GM15510 (cell line): ENCODE data around the gene SLC35A2.

Experiments
- POLR2A ChIP-seq: IDR thresholded peaks from 3 replicates; pipeline ENCODE4 v1.6.1; 2011; ENCODE audit warnings: borderline replicate concordance; ENCODE audit not compliant: insufficient read length; ENCODE audit errors: extremely low read depth

Gene SLC35A2

DNA sequence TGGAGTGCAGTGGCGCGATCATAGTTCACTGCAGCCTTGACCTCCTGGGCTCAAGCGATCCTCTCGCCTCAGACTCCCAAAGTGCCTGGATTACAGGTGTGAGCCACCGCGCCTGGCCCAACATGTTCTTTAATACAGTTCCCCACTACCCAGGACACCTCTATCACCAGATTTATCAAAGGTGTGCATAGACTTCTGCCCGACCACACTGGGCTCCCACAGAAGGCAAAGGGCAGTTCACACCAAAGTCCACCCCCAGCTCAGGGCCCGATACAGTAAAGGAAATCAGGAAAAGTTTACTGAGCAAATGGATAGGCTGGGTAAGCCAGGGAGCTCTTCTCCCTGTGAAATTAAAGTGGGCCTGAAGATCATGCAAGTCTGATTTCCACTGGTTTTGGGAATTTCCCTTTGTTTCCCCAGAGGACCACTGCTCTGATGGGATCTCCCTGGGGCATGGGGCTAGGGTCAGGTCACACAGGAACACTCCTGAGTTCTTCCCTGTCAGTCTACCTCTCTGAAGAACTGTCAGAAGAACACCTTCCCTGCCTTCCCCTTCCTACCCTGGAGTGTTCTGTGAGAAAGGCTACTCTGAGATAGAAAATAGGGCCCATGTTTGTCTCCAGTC is 25.1 kb upstream of the SLC35A2 start:
- no peak for TF ChIP-seq POLR2A

DNA sequence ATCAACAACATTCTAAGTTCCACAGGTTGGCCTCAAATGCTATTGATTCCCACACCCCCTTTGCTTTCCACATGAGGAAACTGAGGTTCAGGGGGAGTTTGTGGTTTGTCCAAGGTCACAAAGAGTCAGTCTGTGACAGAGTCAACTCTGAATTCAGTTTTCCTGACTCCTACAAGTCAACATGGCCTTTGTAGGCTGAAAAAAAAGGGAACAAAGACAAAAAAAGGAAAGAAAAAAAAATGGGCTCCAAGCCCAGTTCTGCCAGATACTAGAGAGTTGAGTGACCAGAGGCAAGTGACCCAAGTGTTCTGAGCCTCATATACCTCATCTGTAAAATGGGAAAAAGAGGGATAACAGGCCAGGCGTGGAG is 23.8 kb upstream of the SLC35A2 start:
- no peak for TF ChIP-seq POLR2A

DNA sequence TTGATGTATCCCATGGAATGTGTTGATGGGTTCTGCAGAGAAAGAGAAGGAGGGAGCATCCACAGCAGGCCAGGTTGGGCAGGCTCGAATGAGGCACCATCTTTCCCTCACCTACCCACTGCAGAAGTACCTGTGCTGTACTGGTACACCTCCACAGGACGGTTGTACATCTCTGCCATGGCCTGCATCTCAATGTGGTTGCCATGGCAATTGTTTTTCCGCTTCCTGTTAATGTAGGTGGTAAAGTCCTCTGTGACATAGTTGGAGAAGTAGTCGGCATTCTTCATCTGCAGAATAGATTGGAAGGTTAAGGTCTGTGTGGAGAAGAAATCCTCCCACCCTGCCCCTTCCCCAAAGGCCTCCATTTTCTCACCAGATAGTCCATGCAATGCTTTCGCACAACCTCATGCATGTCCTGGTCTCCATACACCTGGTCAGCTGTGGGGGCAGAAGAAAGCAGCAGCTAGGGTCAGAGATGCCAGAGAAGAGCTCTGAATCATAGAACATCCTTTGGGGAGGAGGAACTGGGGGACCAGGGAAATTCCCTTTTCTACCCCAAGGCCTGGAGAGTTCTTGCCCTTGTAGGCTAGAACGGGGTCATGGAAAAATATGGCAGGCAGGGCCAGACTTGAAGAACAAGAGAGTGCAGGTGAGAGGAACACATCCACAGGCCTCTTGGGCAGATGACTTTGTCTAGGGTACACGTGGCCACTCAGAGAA is 23.3 kb upstream of the SLC35A2 start:
- TF ChIP-seq POLR2A: no peak

DNA sequence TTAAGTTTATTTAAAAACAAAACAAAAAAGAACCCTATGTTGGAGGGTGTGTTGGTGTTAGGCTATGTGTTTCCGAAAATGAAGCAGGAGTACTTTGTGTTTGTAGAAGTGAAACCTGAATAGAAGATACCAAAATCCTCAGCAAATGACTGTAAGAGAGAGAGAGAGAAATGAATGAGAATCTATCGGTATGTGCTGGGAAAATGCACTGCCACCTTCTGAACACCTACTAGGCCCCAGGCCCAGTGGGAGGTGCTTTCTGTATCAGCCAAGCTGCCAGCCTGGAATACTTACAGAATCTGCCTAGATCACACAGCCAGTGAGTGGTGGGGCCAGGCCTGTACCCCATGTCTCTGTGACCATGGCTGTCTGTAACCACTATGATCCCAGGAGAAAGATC is 22.3 kb upstream of the SLC35A2 start:
- no peak for TF ChIP-seq POLR2A

DNA sequence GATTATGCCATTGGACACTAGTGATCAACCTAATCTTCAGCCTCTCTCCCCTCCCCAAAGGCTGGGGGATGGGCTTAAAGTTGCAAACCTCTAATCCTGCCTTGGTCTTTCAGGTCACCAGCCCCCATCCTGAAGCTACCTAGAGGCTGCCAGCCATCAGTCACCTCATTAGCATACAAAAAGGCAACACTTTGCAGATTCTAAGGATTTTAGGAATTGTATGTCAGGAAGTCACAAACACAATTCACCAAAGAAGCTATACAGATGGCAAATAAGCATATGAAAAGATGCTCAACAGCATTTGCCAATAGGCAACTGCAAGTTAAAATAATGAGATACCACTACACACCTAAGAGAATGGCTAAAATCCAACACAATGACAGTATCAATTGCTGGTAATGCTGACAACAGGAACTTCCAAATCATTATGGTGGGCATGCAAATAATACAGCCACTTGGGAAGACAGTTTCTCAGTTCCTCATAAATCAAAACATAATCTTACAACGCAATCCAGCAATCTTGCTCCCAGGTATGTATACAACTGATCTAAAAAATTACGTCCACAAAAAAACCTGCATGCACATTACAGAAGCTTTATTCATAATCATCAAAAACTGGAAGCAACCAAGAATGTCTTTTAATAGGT is 16.4 kb upstream of the SLC35A2 start:
- no peak for TF ChIP-seq POLR2A

DNA sequence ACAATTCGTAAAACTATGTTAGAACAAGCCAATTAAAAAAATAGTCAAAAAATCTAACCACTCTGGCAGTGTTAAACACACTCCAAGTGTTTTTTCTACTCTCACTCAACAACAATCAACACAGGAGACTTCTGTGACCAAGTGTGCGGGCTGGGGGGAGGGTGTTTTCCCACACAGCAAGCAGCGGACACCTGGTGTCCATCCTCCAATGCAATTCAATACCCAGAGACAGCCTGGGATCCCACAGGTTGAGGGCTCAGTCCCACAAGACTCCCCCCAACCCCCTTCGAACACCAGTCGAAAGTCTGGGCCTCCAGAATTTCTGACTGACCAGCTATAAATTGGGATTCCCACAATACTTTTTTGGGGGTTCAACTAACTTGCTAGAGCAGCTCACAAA is 15.7 kb upstream of the SLC35A2 start:
- TF ChIP-seq POLR2A: no peak

DNA sequence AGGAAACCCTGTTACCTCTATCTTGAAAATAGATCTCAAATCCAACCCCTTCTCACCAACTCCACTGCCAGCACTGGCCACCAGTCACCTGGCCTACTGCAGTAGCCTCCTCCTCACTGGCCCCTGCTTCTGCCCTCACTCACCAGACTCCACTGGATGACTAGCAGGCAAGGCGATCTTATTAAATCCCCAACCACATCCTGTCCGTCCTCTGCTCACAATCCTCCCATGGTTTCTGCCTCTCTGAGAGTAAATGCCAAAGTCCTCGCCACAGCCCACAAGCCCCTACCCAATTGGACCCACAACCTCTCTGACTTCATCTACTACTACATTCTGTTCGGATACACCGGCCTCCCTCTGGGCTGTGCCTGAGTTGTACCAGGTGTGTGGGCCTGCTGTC is 12.8 kb upstream of the SLC35A2 start:
- TF ChIP-seq POLR2A: no peak

DNA sequence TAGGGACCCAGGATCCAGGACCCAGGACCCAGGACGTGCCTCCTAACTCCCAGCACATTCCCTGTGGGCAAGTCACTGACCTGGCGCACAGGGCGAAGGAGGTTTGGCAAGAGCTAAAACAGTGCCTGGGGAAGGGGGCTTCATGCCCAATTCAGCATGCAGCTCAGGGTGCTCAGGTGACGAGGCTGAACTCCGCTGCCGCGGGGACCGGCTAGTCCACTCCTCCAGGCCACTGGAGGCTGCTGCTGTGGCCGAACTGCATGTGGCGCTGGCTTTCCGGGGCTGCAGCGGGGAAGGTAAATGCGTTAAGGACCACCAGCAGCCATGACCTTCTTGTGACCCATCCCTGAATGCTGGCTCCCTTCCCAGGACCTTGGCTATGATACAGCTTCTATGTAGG is 12.3 kb upstream of the SLC35A2 start:
- no peak for TF ChIP-seq POLR2A

DNA sequence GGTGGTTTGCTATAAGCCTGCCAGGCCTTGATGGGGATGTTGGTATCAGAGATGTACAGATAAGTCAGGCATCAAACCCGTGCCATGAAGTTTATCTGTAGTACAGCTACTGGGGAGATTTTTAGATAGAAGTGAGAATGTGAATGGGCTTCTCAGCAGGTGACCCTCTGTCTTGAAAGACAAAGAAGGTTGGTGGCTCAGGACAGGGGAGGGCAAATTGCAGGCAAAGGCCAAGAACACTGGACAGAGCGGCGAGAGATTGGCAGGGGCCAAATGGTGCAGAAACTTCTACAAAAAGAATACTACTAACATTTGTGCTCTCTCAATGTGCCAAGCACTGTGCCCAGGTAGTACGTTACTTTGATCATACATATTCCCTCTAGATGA is 9.3 kb upstream of the SLC35A2 start:
- TF ChIP-seq POLR2A: no peak

DNA sequence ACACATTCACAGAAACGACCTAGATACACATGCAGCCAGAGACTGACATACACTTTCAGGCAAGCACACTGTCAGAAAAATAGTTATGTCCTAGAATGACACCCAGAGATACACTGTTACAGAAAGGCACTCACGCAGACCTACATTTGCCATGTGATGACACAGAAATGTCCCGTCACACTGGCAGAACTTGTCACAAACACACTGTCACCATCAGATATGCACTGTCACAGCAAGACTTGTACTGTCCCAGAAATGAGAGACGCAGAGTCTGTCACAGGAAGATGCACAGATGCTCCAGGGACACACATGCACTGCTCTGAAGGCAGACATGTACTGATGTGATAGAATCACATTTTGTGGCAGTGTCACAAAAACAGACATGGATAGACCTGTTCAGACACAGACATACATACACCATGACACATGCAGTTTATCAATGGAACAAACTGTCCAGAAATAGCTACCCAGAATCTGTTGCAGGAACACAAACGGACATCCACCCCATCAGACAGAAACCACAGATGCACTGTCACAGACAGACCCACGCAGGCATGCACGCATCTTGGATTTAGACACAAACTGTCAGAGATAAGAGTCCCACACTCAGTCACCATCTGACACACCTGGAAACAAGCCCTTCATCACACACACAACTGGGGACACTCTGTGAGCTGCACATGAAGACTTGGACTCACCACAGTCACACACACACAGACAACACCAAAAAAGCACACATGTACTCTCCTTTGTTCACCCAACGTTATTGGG is 8.7 kb upstream of the SLC35A2 start:
- peak; percentile 6 for TF ChIP-seq POLR2A

DNA sequence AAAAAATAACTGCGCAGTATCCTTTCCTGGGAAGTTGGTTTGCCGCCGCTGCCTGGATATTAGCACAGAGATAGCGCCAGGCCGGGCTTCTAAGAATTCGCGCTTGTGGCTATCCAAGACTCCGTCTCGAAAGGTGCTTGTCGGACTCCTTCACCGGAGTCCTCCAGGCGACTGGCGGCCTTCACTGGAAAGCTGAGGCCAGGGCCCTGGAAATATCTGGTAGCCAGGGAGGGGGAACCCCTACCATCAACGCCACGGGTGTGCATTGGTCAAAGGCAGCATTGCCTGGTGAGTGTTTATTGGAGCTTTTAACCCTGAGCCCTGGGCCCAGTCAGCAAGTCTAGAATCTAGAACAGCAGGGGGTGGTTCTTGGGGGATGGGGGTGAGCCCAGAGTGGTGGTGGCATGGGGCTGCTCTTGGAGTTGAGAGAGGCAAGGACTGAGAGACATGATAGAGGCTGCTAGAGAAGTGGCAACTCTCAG is 8.0 kb upstream of the SLC35A2 start:
- TF ChIP-seq POLR2A: no peak

DNA sequence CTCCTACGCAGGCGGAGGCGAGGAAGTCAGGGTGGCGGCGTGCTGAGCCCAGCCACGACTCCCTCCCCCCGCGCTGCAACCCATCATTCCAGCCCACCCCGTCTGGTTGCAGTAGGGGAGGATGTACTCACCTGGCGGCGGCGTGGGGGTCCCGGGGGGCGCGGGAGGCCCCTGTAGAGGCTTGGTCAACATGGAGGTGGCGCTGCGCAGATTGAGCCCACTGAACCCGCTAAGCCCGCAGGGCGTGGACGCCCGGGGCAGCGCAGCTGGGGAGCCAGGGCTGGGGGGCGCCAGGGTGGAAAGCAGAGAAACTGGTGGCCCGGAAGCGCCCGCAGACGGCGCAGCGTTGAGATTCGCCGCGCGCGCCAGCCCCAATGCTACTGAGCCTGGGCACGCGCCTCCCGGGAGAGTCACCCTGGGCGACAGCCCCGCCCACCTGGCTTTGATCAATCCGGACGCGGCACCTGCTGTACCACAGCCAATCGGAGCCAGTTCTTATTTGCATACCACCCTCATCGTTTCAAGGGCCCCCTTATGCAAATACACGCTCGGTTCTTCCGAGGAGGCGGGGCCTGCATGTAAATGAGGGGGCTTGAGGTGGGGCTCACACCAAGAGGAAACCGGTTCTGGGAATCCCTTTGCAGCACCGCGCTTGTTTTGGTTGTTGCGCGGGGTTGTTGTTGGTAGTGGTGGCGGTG is 7.3 kb upstream of the SLC35A2 start, which contains the start of gene PIM2:
TSS of gene PIM2 (minus strand) at position 382 of the 698 bp plus-strand sequence. CDS start at position 192, 190 bp downstream.
- peak; percentile 97 for TF ChIP-seq POLR2A

DNA sequence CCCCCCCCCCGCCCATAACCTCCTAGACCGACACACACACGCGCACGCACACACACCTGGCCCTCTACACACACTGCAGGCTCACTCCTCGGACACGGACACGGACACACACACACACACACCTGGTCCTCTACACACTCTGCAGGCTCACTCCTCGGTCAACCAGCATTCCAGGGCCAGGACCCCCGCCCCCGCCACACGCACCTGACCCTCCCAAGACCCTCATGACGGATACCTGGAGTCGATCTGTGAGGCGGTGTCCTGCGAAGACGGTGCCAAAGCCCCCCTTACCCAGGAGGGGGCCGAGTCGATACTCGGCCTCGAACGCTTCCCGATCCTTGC is 6.8 kb upstream of the SLC35A2 start:
- TF ChIP-seq POLR2A: no peak

DNA sequence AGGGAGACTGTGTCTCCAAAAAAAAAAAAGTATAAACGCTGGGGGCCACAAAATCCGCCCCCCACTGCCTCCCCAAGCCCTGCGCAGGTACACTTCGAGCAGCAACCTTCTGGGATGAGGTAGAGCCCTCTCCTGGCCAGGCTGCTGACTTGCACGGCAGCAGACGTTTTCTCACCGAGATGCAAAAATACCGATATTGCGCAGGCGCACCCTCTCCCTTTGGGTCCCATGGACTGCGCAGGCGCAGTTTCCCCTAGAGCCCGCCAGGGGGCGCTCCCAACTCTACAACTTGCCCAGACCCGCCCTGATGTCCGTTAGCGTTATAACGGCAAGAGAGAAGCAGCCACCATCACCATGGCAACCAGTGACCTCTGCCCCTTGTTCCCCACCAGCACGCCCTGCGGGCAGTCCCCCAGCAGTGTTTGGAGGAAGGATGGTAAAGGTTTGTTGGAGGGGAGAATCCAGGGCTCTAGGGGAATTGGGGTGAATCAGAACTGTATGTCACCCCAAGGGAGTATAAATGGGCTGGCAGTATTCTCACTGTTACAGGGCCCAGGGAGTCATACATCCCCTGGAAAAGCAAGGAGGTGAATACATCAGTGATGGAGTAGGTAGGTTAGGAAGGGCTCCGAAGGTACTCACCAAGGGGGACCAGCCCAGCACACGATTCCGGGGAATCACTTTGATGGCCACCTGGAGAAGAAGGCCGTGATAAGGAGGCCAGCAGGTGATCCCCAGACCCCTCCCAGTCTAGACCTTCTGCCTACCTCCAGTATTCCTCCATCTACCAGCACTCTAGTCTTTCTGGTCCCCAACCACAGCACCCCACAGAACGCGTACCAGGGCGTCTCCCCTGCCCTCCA is 5.9 kb upstream of the SLC35A2 start:
- peak; percentile 32 for TF ChIP-seq POLR2A
